GM12878 (cell line): ENCODE results near the gene FMOD. TPM values are rescaled to one million over a fixed set of nuclear protein-coding genes. Genes with fewer than 3 reads are reported as not detected.
A peak's percentile ranks its signal among the peaks of the same experiment; 100 is the strongest.

ENCODE experiments used
- BCL11A ChIP-seq: IDR thresholded peaks from 2 replicates; pipeline ENCODE4 v1.6.1; 2011; ENCODE audit warnings: low read depth, low read length
- CTCF ChIP-seq, 3 experiments: IDR thresholded peaks in 2 of 3; conservative IDR thresholded peaks in 1 of 3; 2 replicates each; pipeline ENCODE4 v1.5.1; 2011; ENCODE audit warnings: low read depth in 3 of 3, low read length in 3 of 3, mild to moderate bottlenecking in 3 of 3, control low read depth in 2 of 3, moderate library complexity in 2 of 3, inconsistent platforms in 1 of 3, mixed read lengths in 1 of 3; ENCODE audit not compliant: control insufficient read depth in 2 of 3, insufficient read depth in 1 of 3; ENCODE audit errors: extremely low read depth in 1 of 3
- IKZF1 ChIP-seq: fragments of 450-650 bp; conservative IDR thresholded peaks from 2 replicates; pipeline ENCODE4 v1.6.1; 2017; ENCODE audit warnings: antibody characterized with exemption, mild to moderate bottlenecking
- LARP7 ChIP-seq: fragments of 450-650 bp; IDR thresholded peaks from 2 replicates; pipeline ENCODE4 v1.6.1; 2017; ENCODE audit warnings: mild to moderate bottlenecking
- NR2F1 ChIP-seq: fragments of 450-650 bp; conservative IDR thresholded peaks from 2 replicates; pipeline ENCODE4 v1.6.1; 2017; ENCODE audit warnings: mild to moderate bottlenecking
- PAX5 ChIP-seq: IDR thresholded peaks from 2 replicates; pipeline ENCODE4 v1.6.1; 2011; ENCODE audit warnings: low read depth, low read length, borderline replicate concordance
- PKNOX1 ChIP-seq: fragments of 450-650 bp; IDR thresholded peaks from 2 replicates; pipeline ENCODE4 v1.6.1; 2016; ENCODE audit warnings: mild to moderate bottlenecking
- POLR2A ChIP-seq: IDR thresholded peaks from 2 replicates; pipeline ENCODE4 v1.6.1; 2011; ENCODE audit warnings: low read depth, mild to moderate bottlenecking, low read length
- POU2F2 ChIP-seq: IDR thresholded peaks from 3 replicates; pipeline ENCODE4 v1.6.1; 2011; ENCODE audit warnings: low read depth, mild to moderate bottlenecking, low read length, borderline replicate concordance
- RELB ChIP-seq: fragments of 450-650 bp; IDR thresholded peaks from 2 replicates; pipeline ENCODE4 v1.6.1; 2017; ENCODE audit warnings: low read depth, mild to moderate bottlenecking, moderate library complexity
- SMARCA5 ChIP-seq: fragments of 450-650 bp; IDR thresholded peaks from 2 replicates; pipeline ENCODE4 v1.6.1; 2017; ENCODE audit warnings: mild to moderate bottlenecking
- TBL1XR1 ChIP-seq: IDR thresholded peaks from 2 replicates; pipeline ENCODE4 v1.6.1; 2012; ENCODE audit warnings: low read depth, low read length, improper control_type of control experiment
- ZBED1 ChIP-seq: IDR thresholded peaks from 2 replicates; pipeline ENCODE4 v1.6.1; 2016; ENCODE audit warnings: borderline replicate concordance
- ZBTB40 ChIP-seq: fragments of 450-650 bp; IDR thresholded peaks from 2 replicates; pipeline ENCODE4 v1.6.1; 2016; ENCODE audit warnings: mild to moderate bottlenecking, moderate library complexity, borderline replicate concordance
- ZNF687 ChIP-seq: fragments of 450-650 bp; IDR thresholded peaks from 2 replicates; pipeline ENCODE4 v1.6.1; 2017; ENCODE audit warnings: mild to moderate bottlenecking, moderate library complexity
- polyA plus RNA-seq, 11 experiments: library from polyadenylated mRNA; depleted of rRNA in 4 of 11; unstranded in 6 of 11; stranded (reverse) in 5 of 11; fragments of >200 nt; fragmentation: Nextera tagmentation in 4 of 11; fragmentation: Illumina TruSeq in 1 of 11; extraction: Ambion mirVana in 4 of 11; extraction: Trizol in 1 of 11; gene quantifications; 1 replicate in 1 of 11; 2 replicates in 10 of 11; pipeline versions ENCODE4 v1.2.1 to v1.2.3, GENCODE V29; 2011 to 2016; ENCODE audit warnings: inconsistent platforms in 2 of 11, missing spikeins in 2 of 11, low read depth in 1 of 11
- total RNA-seq, 4 experiments: library from RNA; depleted of rRNA in 3 of 4; stranded (reverse); fragments of >200 nt in 3 of 4; fragmentation: Illumina TruSeq in 1 of 4; extraction: Trizol in 1 of 4; gene quantifications; 2 replicates each; pipeline versions ENCODE4 v1.2.1 to v1.2.3, GENCODE V29; 2013 to 2021

Gene FMOD
- total and polyA plus RNA-seq, 10 of the 15 experiments (the other 5 are each of a cell fraction or from before 2014, with no cell fraction given) = 0.03 to 0.26 (median 0.11) TPM; not detected in 7

GRCh38 chr1:203326830-203327683 is 23.9 kb downstream of the FMOD start (continued):
- peak; percentile 28 for TF ChIP-seq ZNF687
- peak; percentile 83 for TF ChIP-seq RELB
- TF ChIP-seq NR2F1 = peak; percentile 76
- TF ChIP-seq POU2F2 = peak; percentile 50; the same call in 1 of the 3 replicates
- peak in 2 of 3 experiments; percentile 12 to 22; a peak in 1 of 6 replicates for TF ChIP-seq CTCF (IDR thresholded peaks at IDR 0.05 in 2 of 3, conservative IDR thresholded peaks at IDR 0.05 in 1 of 3; ENCODE audit: control insufficient read depth in 2 of 3, extremely low read depth in 1 of 3, insufficient read depth in 1 of 3, low read depth in 3 of 3, low read length in 3 of 3)
- peak; percentile 98 for TF ChIP-seq IKZF1
- peak; percentile 92 for TF ChIP-seq TBL1XR1
- peak; percentile 33; the same call in 1 of the 2 replicates for TF ChIP-seq ZBED1
- peak; percentile 72 for TF ChIP-seq LARP7
- peak; percentile 77 for TF ChIP-seq SMARCA5
- peak; percentile 24; the same call in 1 of the 2 replicates for TF ChIP-seq ZBTB40
- no peak; the same call in 1 of the 2 replicates for TF ChIP-seq PAX5
- peak; percentile 78 for TF ChIP-seq POLR2A
- 0 out of 2 replicates have a peak, but pooled peaks have one; percentile 17 for TF ChIP-seq PKNOX1
- TF ChIP-seq BCL11A = 0 out of 2 replicates have a peak, but pooled peaks have one; percentile 35
